Pancreas (tissue), 10 donors: Measurements from ENCODE around the gene DGKQ. TPM values are rescaled to one million over a fixed set of nuclear protein-coding genes. Genes with fewer than 3 reads are reported as not detected.
A peak's percentile ranks its signal among the peaks of the same experiment; 100 is the strongest.

Experiments used
- ATAC-seq, 4 donors: fragments of 200-7000 bp; cut with Tn5 transposase; one replicate each; pipeline versions ENCODE4 v1.8.0 to v1.9.1; 2020; ENCODE audit warnings: mild to moderate bottlenecking in 4 of 4, moderate library complexity in 4 of 4
- DNase-seq, 6 donors: peaks; one replicate each; pipeline ENCODE4 v3.0.0-alpha.2; 2020
- FAIRE-seq: peaks from 2 replicates; lab custom pipeline; 2012; peaks lifted over from hg19 to GRCh38; lab: Jason Lieb, UNC
- H3K27ac ChIP-seq, 4 donors: fragments of 200-600 bp; sonication (generic); 1 replicate in 3 of 4; 2 replicates in 1 of 4; pipeline versions ENCODE4 v1.5.0 to v1.8.0; 2020
- H3K27me3 ChIP-seq, 4 donors: fragments of 200-600 bp; one replicate each; pipeline ENCODE4 v1.8.0; 2021
- H3K36me3 ChIP-seq, 3 donors: fragments of 200-600 bp; sonication (generic) in 1 of 3; one replicate each; pipeline versions ENCODE4 v1.5.0 to v1.8.0; 2020 to 2021
- H3K4me1 ChIP-seq, 3 donors: fragments of 200-600 bp; one replicate each; pipeline ENCODE4 v1.8.0; 2021
- H3K4me3 ChIP-seq, 4 donors: fragments of 200-600 bp; sonication (generic) in 2 of 4; one replicate each; pipeline versions ENCODE4 v1.5.0 to v1.8.0; 2020 to 2021
- H3K9me3 ChIP-seq, 4 donors: fragments of 200-600 bp; one replicate each; pipeline ENCODE4 v1.8.0; 2021
- WGBS, 2 donors: extraction: QIAGEN DNeasy Blood & Tissue Kit; methylation state at CpG; one replicate each; pipeline ENCODE4 v1.1.7; 2013; 5-methylcytosine and 5-hydroxymethylcytosine counted together
- intact Hi-C, 3 donors: fragments of 100-400 bp; cut with DNase I; formaldehyde crosslinking; loops; one replicate each; pipeline versions ENCODE4 v1.11.1 to v1.14.2; 2022
- polyA plus RNA-seq, 2 donors: library from polyadenylated mRNA; stranded (reverse); fragments of 200-250 nt; gene quantifications; one replicate each; pipeline ENCODE4 v1.2.3, GENCODE V29; 2013
- total RNA-seq, 6 donors: library from RNA; stranded (reverse); fragmentation: NEBNext Ultra II Directional in 4 of 6; extraction: Animal tissue kit (Norgen Biotek cat#: 25700) in 4 of 6; gene quantifications; one replicate each; pipeline versions ENCODE4 v1.2.1 to v1.2.4, GENCODE V29; 2021 to 2023
- TF ChIP-seq, protein P1 (sequence below), 4 donors: fragments of 200-600 bp; sonication (generic) in 3 of 4; IDR thresholded peaks; one replicate each; pipeline versions ENCODE4 v1.5.0 to v1.8.0; 2021; ENCODE audit warnings: antibody characterized with exemption in 4 of 4
- donor health status: healthy with polysubstance abuse.
- donor health status: DM: no; HTN: no; CAD: no; lungs with moderate emphysema.
- donor health status: DM: no; HTN: no; CAD: no.
- donor health status: control.
- donor health status: control.
- donor health status: Bipolar disorder and iron deficiency.
- donor health status: DM: yes; HTN: yes; CAD: no.
- donor health status: DM: no; HTN: no; CAD: no.
- donor health status: DM: no; HTN: no; CAD: no.
- donor health status: DM: yes; HTN: yes; CAD: no.

The DGKQ gene
- total and polyA plus RNA-seq, 8 donors = 5.7 to 11.7 (median 9.0) TPM

DNA sequence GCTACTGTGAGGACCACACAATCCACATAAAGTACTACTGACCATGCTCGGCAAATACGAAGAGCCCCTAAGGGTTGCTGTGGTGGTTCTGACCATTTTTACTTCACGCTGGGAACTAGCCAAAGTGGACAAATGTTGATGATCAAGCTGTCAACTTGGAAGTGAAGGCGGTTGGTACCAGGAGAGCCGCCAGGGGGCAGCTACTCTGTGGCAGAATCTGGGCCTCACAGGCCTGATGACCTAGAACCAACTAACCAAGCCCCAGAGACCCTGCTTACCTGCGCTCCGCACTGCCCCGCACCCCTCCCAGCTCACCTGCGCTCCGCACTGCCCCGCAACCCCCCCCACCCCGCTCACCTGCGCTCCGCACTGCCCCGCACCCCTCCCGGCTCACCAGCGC is 46.8 kb downstream of the DGKQ start:
- FAIRE-seq = no peak
- intact Hi-C loops = no loop called here
- WGBS, 2 donors = 54 to 65% methylated on average over 13 to 17 of the region's 17 CpGs
- peak in 3 of 6 donors; percentile 37 to 67 (median 53) for DNase-seq
- H3K9me3 ChIP-seq = no peaks in the 10 kb centered on the region
- no peak overlapping the region for H3K4me3 ChIP-seq
- H3K36me3 ChIP-seq = no peaks in the 10 kb centered on the region
- TF ChIP-seq, protein P1, sequence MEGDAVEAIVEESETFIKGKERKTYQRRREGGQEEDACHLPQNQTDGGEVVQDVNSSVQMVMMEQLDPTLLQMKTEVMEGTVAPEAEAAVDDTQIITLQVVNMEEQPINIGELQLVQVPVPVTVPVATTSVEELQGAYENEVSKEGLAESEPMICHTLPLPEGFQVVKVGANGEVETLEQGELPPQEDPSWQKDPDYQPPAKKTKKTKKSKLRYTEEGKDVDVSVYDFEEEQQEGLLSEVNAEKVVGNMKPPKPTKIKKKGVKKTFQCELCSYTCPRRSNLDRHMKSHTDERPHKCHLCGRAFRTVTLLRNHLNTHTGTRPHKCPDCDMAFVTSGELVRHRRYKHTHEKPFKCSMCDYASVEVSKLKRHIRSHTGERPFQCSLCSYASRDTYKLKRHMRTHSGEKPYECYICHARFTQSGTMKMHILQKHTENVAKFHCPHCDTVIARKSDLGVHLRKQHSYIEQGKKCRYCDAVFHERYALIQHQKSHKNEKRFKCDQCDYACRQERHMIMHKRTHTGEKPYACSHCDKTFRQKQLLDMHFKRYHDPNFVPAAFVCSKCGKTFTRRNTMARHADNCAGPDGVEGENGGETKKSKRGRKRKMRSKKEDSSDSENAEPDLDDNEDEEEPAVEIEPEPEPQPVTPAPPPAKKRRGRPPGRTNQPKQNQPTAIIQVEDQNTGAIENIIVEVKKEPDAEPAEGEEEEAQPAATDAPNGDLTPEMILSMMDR (IDR thresholded peaks at IDR 0.05) = peak in 2 of 4 donors; percentile 17
- no peaks in the 10 kb centered on the region for H3K27me3 ChIP-seq
- H3K4me1 ChIP-seq = peaks cover 9 to 18% (median 17%) of the 10 kb centered on the region in 3 donors
- ATAC-seq = peak in 2 of 4 donors; percentile 28 to 57
- H3K27ac ChIP-seq = no peak overlapping the region

DNA sequence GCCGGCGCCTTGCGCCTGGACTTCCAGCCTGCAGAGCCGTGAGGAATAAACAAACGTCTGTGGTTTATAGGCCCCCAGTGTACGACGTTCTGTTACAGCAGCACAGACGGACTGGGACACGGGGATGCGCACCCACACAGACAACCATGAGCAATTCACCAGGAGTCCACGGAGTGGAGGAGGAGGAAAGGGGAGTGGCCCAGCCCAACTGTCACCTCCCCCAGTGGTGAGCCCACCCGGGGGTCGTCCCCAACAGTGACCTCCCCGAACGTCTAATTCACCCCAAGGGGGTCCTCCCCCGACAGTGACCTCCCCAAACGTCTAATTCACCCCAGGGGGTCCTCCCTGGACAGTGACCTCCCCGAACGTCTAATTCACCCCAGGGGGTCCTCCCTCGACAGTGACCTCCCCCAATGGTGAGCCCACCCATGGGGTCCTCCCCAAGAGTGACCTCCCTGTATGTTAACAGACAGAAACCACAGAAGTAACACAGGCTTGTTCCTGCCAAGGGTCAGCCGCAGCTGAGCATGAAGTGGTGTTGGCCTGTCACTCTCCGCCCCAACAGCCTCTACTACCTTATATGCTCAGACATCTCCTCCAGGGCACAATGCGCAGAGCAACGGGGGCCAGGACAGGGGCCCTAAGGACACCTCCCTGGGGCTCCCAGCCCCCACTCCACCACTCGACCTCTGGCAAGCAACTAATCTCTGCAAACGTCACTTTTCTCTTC is 47.4 kb downstream of the DGKQ start:
- H3K4me1 ChIP-seq = peaks cover 9 to 17% (median 16%) of the 10 kb centered on the region in 3 donors
- no peaks in the 10 kb centered on the region for H3K9me3 ChIP-seq
- TF ChIP-seq, protein P1 (IDR thresholded peaks at IDR 0.05) = no peak
- no peak overlapping the region for H3K27ac ChIP-seq
- H3K36me3 ChIP-seq = no peaks in the 10 kb centered on the region
- WGBS, 2 donors = 76 to 82% methylated on average over 26 of the region's 26 CpGs
- intact Hi-C loops = no loop called here
- H3K27me3 ChIP-seq = no peaks in the 10 kb centered on the region
- DNase-seq (peak in 1 of 6 donors; percentile 33), ATAC-seq (no peak), FAIRE-seq (no peak)
- no peak overlapping the region for H3K4me3 ChIP-seq

DNA sequence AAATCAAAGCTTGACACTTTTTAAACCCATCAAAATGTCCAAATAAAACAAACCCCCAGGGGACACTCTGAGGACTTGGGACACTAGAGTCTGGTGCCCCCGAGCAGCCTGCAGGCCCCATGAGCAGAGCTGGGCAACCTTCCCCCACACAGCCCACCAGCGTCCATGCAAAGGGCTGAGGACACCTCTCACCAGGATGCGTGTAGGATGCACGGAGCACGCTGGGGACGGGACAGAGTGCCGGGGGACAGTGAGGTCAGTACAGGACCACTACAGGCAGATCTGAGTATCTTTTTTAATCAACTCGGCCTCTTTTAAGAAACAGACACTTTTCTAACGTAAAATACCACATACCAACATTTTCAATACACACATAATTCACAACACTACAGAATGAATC is 48.2 kb downstream of the DGKQ start:
- no peak overlapping the region for H3K27ac ChIP-seq
- no peak for FAIRE-seq
- peaks cover 6 to 10% (median 8%) of the 10 kb centered on the region in 3 donors for H3K4me1 ChIP-seq
- TF ChIP-seq, protein P1 (IDR thresholded peaks at IDR 0.05) = no peak
- H3K9me3 ChIP-seq = no peaks in the 10 kb centered on the region
- no peaks in the 10 kb centered on the region for H3K27me3 ChIP-seq
- WGBS, 2 donors = 90 to 96% methylated on average over 9 of the region's 9 CpGs
- intact Hi-C loops = no loop called here
- H3K36me3 ChIP-seq = no peaks in the 10 kb centered on the region
- no peak for ATAC-seq
- H3K4me3 ChIP-seq = no peak overlapping the region
- peak in 1 of 6 donors; percentile 45 for DNase-seq

DNA sequence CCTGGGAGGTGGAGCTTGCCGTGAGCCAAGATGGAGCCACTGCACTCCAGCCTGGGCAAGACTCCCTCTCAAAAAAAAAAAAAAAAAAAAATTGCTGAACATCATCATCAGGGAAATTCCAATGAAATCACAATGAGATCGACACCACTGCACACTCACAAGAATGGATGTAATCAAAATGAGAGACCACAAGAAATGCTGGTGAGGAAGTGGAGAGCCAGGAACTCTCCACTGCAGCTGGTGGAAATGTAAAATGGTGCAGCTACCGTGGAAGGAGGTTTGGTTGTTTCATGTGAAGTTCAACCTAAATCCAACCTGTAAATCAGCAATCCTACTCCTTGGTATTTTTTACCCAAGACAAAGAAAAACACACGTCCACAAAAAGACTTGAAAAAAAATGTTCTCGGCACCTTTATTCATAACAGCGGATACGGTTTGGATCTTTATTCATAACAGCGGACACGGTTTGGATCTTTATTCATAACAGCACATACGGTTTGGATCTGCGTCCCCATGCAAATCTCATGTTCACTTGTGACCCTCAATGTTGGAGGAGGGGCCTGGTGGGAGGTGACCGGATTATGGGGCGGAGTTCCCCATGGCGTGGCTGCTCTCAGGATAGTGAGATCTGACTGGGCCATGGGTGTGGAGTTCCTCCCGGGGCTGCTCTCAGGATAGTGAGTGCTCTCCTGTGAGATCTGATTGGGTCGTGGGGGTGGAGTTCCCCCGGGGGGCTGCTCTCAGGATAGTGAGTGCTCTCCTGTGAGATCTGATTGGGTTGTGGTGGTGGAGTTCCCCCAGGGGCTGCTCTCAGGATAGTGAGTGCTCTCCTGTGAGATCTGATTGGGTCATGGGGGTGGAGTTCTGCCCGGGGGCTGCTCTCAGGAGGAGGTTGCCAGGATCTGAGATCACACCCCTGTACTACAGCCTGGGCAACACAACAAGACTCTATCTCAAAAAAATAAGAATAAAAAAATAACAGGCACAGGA is 49.0 kb downstream of the DGKQ start:
- TF ChIP-seq, protein P1 (IDR thresholded peaks at IDR 0.05) = no peak
- ATAC-seq (no peak), DNase-seq (peak in 1 of 6 donors; percentile 19), FAIRE-seq (no peak)
- no peaks in the 10 kb centered on the region for H3K9me3 ChIP-seq
- no peaks in the 10 kb centered on the region for H3K27me3 ChIP-seq
- intact Hi-C loops = no loop called here
- peaks cover 0 to 2% (median under 1%) of the 10 kb centered on the region in 3 donors for H3K4me1 ChIP-seq
- no peaks in the 10 kb centered on the region for H3K36me3 ChIP-seq
- WGBS, 2 donors = 84 to 85% methylated on average over 18 of the region's 18 CpGs
- no peak overlapping the region for H3K4me3 ChIP-seq
- H3K27ac ChIP-seq = no peak overlapping the region
